ENCODE measurements around the gene CACUL1. TPM values are rescaled to one million over a fixed set of nuclear protein-coding genes. Genes with fewer than 3 reads are reported as not detected.
A peak's percentile ranks its signal among the peaks of the same experiment; 100 is the strongest.

Gene CACUL1
- total RNA-seq, 1 experiment from 2014 or later: 38.5 TPM

DNA sequence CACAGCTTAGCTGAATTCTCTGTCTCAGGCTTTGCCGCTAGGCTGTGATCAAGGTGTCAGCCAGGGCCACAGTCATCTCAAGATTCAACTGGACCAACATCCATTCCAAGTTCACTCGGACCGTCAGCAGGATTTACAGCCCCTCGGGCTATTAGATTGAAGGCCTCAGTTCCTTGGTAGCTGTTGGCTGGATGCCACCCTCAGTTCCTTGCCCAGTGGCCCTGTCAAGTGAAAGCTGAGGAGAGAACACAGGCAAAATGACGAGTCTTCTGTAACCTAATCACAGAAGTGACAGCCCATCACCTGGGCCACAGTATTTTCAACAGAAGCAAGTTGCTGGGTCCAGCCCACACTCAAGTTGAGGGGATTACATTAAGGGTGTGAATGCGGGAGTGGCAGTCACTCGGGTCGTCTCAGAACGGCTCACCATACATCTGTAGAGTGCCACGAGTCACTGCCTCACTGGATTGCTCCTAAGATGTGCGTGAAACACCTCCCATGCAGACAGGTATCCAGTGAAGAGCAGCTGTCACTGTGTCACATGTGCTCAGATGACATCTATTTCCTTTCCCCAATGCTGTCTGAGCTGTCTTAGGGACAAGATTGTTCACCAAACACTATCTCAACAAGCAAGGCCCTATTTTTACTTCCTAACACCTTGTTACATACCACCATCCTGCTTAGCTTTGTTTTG is 80.4 kb downstream of the CACUL1 start:
- no peaks in the 10 kb centered on the region for H4K20me1 ChIP-seq (ENCODE audit: control insufficient read depth, insufficient read depth, insufficient read length)
- no peaks in the 10 kb centered on the region for H3K9me3 ChIP-seq (ENCODE audit: control insufficient read depth, low read depth, low read length)
- Mint-ChIP-seq H3K27ac (peak overlapping the region in 1 of 3 experiments; percentile 78; a peak in 2 of 7 replicates), H3K36me3 (ENCODE audit: insufficient read depth in 1 of 3, low read depth in 3 of 3) (no peaks in the 10 kb centered on the region), H3K4me1 (peaks cover 2 to 9% of the 10 kb centered on the region in 2 experiments; a peak in 2 of 4 replicates), H3K4me3 (no peak overlapping the region; a peak in 1 of 5 replicates), H3K9me3 (no peaks in the 10 kb centered on the region), H3K27me3 (ENCODE audit: low read depth) (no peaks in the 10 kb centered on the region; the same call in 1 of the 2 replicates)
- no peak overlapping the region for H3K14ac ChIP-seq (ENCODE audit: insufficient read depth, low read length)
- H4K5ac ChIP-seq (ENCODE audit: insufficient read length, low read depth, low read length): no peak overlapping the region
- H2BK5ac ChIP-seq (ENCODE audit: insufficient read length, low read length): no peak overlapping the region
- H3K9ac ChIP-seq (ENCODE audit: extremely low read depth, insufficient read length, low read length): no peak overlapping the region
- H2BK12ac ChIP-seq (ENCODE audit: insufficient read length, low read depth, low read length): no peak overlapping the region
- no CpG with 5 or more reads among the region's 11 CpGs for WGBS (ENCODE audit: extremely low coverage, insufficient read length, low lambda C conversion rate)
- H2AK5ac ChIP-seq (ENCODE audit: insufficient read length, low read length): no peak overlapping the region
- no peak overlapping the region for H3K4me2 ChIP-seq (ENCODE audit: insufficient read depth, insufficient read length, low read length)
- no peak overlapping the region for H3K23ac ChIP-seq (ENCODE audit: insufficient read length, low read depth, low read length)
- H4K91ac ChIP-seq (ENCODE audit: insufficient read length, low read depth, low read length): no peak overlapping the region
- no peak for DNase-seq
- no peaks in the 10 kb centered on the region for H3K27me3 ChIP-seq (ENCODE audit: insufficient read depth, low read length)
- no peak overlapping the region for H3K18ac ChIP-seq (ENCODE audit: insufficient read length, low read depth, low read length)
- H3K4me1 ChIP-seq (ENCODE audit: insufficient read depth, low read length): no peaks in the 10 kb centered on the region
- H2BK20ac ChIP-seq (ENCODE audit: low read depth, low read length, poor library complexity, severe bottlenecking): no peak overlapping the region
- no peaks in the 10 kb centered on the region for H3K79me2 ChIP-seq (ENCODE audit: insufficient read depth, low read length)
- no peaks in the 10 kb centered on the region for H3K23me2 ChIP-seq (ENCODE audit: insufficient read length, low read depth, low read length, poor library complexity, severe bottlenecking)
- H2BK15ac ChIP-seq (ENCODE audit: low read depth, low read length): no peak overlapping the region
- H3K56ac ChIP-seq (ENCODE audit: insufficient read length, low read depth, low read length): no peak overlapping the region
- H3K27ac ChIP-seq (ENCODE audit: insufficient read length, low read depth, low read length): no peak overlapping the region
- no peak overlapping the region for H3T11ph ChIP-seq (ENCODE audit: low read length)
- TF ChIP-seq CTCF (conservative IDR thresholded peaks at IDR 0.05): no peak
- H3K79me1 ChIP-seq (ENCODE audit: insufficient read depth, low read depth, low read length, poor library complexity, severe bottlenecking): no peaks in the 10 kb centered on the region
- H4K8ac ChIP-seq (replicated peaks; ENCODE audit: insufficient read length, low read depth, low read length): no peak overlapping the region
- H2BK120ac ChIP-seq (ENCODE audit: low read depth, low read length, poor library complexity, severe bottlenecking): no peak overlapping the region
- H3K4ac ChIP-seq (ENCODE audit: low read depth, low read length): no peak overlapping the region
- H2AFZ ChIP-seq (ENCODE audit: low read length): no peak overlapping the region

Measured in H9 (cell line).